Spinal cord (tissue), 10 donors: ENCODE results near the gene FBXO21. TPM values are rescaled to one million over a fixed set of nuclear protein-coding genes. Genes with fewer than 3 reads are reported as not detected.
A peak's percentile ranks its signal among the peaks of the same experiment; 100 is the strongest.
"Not testable (repeated sequence)": the region's sequence is repeated elsewhere in the genome, so short reads cannot be mapped to it uniquely, and the experiment has no call there.

ENCODE experiments used
- DNase-seq, 6 donors: peaks; one replicate each; pipeline versions ENCODE4 v3.0.0 to v3.0.0-alpha.2; 2013 to 2015; ENCODE audit warnings: low spot score in 6 of 6, low read depth in 4 of 6
- H3K27ac ChIP-seq: one replicate; pipeline ENCODE4 v1.5.1; 2013; ENCODE audit warnings: low read depth, low read length, control low read depth
- H3K27me3 ChIP-seq: one replicate; pipeline ENCODE4 v1.6.1; 2013; ENCODE audit warnings: low read length; ENCODE audit not compliant: control insufficient read depth, insufficient read depth
- H3K36me3 ChIP-seq: one replicate; pipeline ENCODE4 v1.6.1; 2013; ENCODE audit warnings: low read length; ENCODE audit not compliant: control insufficient read depth, insufficient read depth
- H3K4me1 ChIP-seq: one replicate; pipeline ENCODE4 v1.6.1; 2013; ENCODE audit warnings: low read length; ENCODE audit not compliant: control insufficient read depth, insufficient read depth
- H3K4me3 ChIP-seq: one replicate; pipeline ENCODE4 v1.5.1; 2013; ENCODE audit warnings: low read depth, low read length, control low read depth
- H3K9me3 ChIP-seq: one replicate; pipeline ENCODE4 v1.6.1; 2013; ENCODE audit warnings: low read length; ENCODE audit not compliant: control insufficient read depth, insufficient read depth
- WGBS: methylation state at CpG from one replicate; pipeline ENCODE4 v1.1.5; 2013; ENCODE audit warnings: missing lambda C conversion rate; ENCODE audit not compliant: insufficient coverage; 5-methylcytosine and 5-hydroxymethylcytosine counted together
- polyA plus RNA-seq, 2 donors: library from polyadenylated mRNA; unstranded; fragments of 120-200 nt; gene quantifications; one replicate each; pipeline ENCODE4 v1.2.1, GENCODE V29; 2013; ENCODE audit not compliant: insufficient read length in 2 of 2
- total RNA-seq, 2 donors: library from RNA; depleted of rRNA in 1 of 2; stranded (reverse); fragments of 120-200 nt in 1 of 2; fragments of >200 nt in 1 of 2; gene quantifications; one replicate each; pipeline versions ENCODE4 v1.2.3 to v1.2.4, GENCODE V29; 2013 to 2014
- donor health status: healthy.

Gene FBXO21
- total and polyA plus RNA-seq, 4 donors, result 60.3 to 94.2 (median 75.3) TPM

DNA sequence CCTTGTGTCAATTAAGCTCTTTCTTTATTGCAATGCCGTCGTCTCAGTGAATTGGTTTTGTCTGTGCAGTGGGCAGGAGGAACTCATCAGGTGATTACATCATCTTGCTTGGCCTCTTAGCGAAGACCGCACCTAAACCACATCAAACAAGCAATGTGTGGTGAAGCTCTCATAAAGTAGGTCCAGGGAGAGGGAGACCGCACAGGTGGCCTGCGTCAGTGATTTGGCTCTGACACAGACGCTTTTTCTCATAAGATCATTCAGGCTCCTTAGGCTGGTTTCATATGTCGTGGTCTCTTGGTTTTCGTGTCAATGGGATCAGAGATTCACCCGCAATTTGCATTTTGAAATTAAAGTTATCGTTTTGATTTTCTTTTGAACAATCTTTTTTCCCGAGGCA lies 84.4 kb downstream of the FBXO21 start:
- no peak overlapping the region for H3K27ac ChIP-seq
- no peaks in the 10 kb centered on the region for H3K9me3 ChIP-seq
- no peak overlapping the region for H3K4me3 ChIP-seq
- WGBS, result 96% methylated on average over 7 of the region's 12 CpGs
- peaks cover 7% of the 10 kb centered on the region for H3K27me3 ChIP-seq
- no peak for DNase-seq
- H3K4me1 ChIP-seq, result peaks cover 13% of the 10 kb centered on the region
- no peaks in the 10 kb centered on the region for H3K36me3 ChIP-seq

- not testable (repeated sequence) for H3K9me3 ChIP-seq, H3K27ac ChIP-seq, H3K4me3 ChIP-seq, H3K36me3 ChIP-seq, DNase-seq
- Histone ChIP-seq H3K4me1 (peaks cover 18% of the 10 kb centered on the region), H3K27me3 (peaks cover 19% of the 10 kb centered on the region)
- WGBS, result 57% methylated on average over 1 of the region's 2 CpGs
Measured at GRCh38 chr12:117104003-117104402, 86.3 kb downstream of the FBXO21 start.

DNA sequence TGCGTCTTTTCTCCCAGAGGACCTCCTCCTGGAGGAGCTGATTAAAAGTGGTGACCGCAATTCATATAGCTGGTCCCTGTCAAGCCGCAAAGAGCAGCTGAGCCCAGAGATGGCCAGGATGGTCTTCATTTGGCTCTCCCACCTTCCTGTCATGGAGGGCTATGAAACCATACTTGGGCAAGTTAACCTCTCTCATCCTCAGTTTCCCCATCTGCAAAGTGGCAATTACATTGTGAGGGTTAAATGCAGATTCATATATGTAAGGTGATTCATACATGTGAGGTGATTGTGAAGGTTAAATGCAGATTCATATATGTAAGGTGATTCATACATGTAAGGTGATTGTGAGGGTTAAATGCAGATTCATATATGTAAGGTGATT lies 87.5 kb downstream of the FBXO21 start:
- no peak for DNase-seq
- Histone ChIP-seq H3K4me3 (no peak overlapping the region), H3K9me3 (no peaks in the 10 kb centered on the region), H3K36me3 (peaks cover 3% of the 10 kb centered on the region), H3K27me3 (peaks cover 31% of the 10 kb centered on the region), H3K27ac (no peak overlapping the region), H3K4me1 (peaks cover 28% of the 10 kb centered on the region)
- 21% methylated on average over 3 of the region's 3 CpGs for WGBS

DNA sequence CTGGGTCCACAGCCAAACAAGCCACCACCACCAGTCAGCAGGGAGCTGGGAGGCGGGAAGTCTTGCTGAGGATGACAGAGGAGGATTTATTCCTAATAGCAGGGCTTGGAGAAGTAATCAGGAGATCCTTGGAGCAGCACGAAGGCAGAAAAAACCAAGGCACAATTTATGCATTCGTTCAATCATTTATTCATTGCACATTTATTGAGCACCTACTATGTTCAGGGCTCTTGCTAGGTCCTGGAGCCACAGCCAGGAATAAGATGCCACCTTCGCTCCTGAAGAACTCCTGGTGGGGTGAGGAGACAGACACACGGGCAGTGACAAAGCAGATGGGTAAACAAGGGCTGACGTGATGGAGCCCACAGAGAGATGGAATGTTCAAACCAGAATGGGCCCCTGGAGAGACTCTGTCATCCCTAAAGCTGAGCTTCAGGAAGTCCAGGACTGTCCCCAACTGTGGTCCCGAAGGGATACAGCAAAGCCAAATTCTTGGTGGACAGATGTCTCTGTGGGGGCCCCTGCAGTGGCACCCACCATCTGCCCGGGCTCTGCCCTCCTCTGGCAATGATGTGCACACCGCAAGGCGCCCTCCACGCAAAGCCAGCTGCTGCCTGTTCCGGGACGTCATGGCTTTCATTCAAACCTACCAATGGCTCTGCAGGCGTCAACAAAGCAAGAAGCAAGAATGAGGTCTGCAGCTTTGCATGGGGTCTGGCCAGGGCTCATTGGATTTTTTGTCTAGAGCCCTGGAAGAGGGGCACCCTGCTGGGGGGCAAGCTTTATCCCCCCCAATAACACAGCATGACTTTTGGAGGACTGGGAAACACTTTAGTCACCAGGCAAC lies 88.1 kb downstream of the FBXO21 start:
- peak in 1 of 6 donors; percentile 64 for DNase-seq
- peaks cover 3% of the 10 kb centered on the region for H3K36me3 ChIP-seq
- H3K4me1 ChIP-seq, result peaks cover 28% of the 10 kb centered on the region
- H3K27me3 ChIP-seq, result peaks cover 36% of the 10 kb centered on the region
- no peak overlapping the region for H3K27ac ChIP-seq
- H3K9me3 ChIP-seq, result no peaks in the 10 kb centered on the region
- no peak overlapping the region for H3K4me3 ChIP-seq
- 11% methylated on average over 11 of the region's 14 CpGs for WGBS

DNA sequence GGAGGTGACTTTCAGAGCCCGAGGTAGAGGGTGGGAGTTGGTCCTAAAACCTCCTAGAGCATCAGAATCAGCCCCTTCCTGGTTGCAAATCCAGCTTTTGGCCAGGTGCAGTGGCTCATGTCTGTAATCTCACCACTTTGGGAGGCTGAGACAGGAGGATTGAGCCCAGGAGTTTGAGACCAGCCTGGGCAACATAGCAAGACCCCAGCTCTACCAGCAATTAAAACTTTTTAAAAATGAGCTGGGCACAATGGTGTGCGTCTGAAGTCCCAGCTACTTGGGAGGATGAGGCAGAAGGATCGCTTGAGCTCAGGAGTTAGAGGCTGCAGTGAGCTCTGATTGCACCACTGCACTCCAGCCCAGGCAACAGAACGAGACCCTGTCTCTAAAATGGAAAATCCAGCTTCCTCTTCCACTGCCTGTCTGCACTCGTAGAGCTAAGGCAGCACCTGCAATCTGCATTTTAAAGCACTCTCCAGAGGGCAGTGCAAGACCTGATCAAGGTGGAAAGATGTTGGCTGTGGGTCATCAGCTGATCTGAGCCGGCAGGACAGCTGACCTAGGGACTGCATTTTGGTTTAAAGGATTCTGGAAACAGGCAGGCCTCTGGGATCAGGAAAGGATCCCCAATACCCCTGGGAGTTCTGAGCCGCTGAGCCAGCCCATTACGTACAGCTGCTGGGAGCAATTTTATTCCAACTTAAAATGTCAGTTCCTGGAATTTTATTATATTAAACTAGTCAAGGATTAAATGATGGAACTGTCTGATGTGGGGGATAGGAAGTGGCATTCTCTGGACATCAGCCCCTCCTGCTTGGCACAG lies 89.2 kb downstream of the FBXO21 start:
- H3K4me1 ChIP-seq, result peaks cover 28% of the 10 kb centered on the region
- WGBS, result 62% methylated on average over 5 of the region's 8 CpGs

DNA sequence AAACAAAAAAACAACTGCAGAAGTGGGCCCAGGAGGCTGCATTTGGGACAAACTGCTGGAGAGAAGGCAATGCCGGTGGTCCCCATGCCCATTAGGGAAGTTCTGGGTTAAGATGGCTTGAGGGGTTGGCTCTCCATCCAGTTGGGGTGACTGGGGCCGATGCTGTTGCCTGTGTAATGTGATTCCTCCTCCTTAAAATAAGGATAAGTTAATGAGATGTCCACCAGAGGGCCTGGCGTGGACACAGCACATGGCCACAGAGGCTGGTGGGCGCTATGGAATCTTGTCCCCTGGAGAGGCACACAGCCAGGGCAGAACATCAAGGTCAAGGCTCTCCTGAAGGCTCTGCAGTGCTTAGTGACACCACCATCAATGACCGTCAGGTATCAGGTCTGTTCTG lies 90.0 kb downstream of the FBXO21 start:
- DNase-seq, result no peak
- Histone ChIP-seq H3K4me1 (peaks cover 28% of the 10 kb centered on the region), H3K27me3 (peaks cover 50% of the 10 kb centered on the region), H3K4me3 (no peak overlapping the region), H3K27ac (no peak overlapping the region), H3K9me3 (no peaks in the 10 kb centered on the region), H3K36me3 (peaks cover 3% of the 10 kb centered on the region)
- 52% methylated on average over 4 of the region's 5 CpGs for WGBS

More for the DNA sequence above, 89.2 kb downstream of the FBXO21 start:
- Histone ChIP-seq H3K27ac (no peak overlapping the region), H3K9me3 (no peaks in the 10 kb centered on the region), H3K36me3 (peaks cover 3% of the 10 kb centered on the region), H3K27me3 (peaks cover 46% of the 10 kb centered on the region), H3K4me3 (no peak overlapping the region)
- DNase-seq, result peak in 1 of 6 donors; percentile 30

DNA sequence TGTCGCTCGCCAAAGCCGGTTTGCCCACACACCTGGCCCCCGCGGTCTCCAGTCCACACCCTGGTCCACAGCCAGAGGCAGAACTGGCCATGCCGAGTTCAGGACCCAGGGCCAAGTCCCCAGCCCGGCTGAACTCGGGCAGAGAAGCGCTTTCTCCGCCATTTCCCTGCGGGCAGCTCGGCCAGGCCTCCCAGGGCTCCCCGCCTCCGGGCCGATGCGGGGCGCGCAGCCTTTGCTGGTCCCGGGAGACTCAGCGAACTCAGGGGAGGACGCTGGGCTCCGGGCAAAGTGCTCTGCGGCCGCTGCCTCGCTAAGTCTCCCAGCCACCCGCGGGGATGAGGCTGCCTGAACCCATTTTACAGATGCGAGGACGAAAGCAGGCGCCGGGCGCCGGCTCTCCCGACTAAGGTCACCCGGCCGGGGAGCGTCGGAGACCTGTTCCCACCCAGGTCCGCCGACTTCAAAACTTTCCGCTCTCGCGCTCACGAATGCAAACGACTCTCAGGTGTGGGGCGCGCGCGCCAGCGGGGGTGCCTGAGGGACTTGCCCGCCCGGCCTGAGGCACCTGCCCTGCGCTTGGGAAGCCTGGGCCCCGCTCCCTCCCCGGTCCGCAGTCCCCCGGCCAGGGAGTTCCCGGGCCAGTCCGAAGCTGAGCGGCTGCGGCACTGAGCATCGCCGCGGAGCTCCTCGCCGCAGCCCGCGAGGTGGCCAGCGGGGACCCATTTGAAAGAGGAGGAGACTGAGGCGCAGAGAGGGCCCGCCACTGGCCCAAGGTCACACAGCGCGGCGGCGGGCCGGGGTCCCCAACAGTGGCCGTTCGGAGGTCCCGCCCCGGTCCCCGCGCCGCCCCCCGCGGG lies 91.7 kb downstream of the FBXO21 start:
- Histone ChIP-seq H3K9me3 (no peaks in the 10 kb centered on the region), H3K4me3 (peak overlapping the region; percentile 21), H3K4me1 (peaks cover 28% of the 10 kb centered on the region), H3K27ac (no peak overlapping the region), H3K27me3 (peaks cover 50% of the 10 kb centered on the region), H3K36me3 (peaks cover 3% of the 10 kb centered on the region)
- WGBS, result 2% methylated on average over 85 of the region's 85 CpGs
- no peak for DNase-seq

GRCh38 chr12:117098024-117098360 lies 92.3 kb downstream of the FBXO21 start:
- Histone ChIP-seq H3K36me3 (peaks cover 3% of the 10 kb centered on the region), H3K4me3 (peak overlapping the region; percentile 21), H3K27ac (no peak overlapping the region), H3K4me1 (peaks cover 28% of the 10 kb centered on the region), H3K9me3 (no peaks in the 10 kb centered on the region), H3K27me3 (peaks cover 50% of the 10 kb centered on the region)
- DNase-seq, result no peak
- 21% methylated on average over 1 of the region's 3 CpGs for WGBS

GRCh38 chr12:117097159-117097558 lies 93.1 kb downstream of the FBXO21 start:
- Histone ChIP-seq H3K27ac (no peak overlapping the region), H3K9me3 (no peaks in the 10 kb centered on the region), H3K36me3 (peaks cover 3% of the 10 kb centered on the region), H3K4me3 (no peak overlapping the region), H3K27me3 (peaks cover 50% of the 10 kb centered on the region), H3K4me1 (peaks cover 21% of the 10 kb centered on the region)
- WGBS, result 49% methylated on average over 2 of the region's 8 CpGs
- DNase-seq, result no peak
